Lower leg skin (tissue), 4 donors: ENCODE data around the gene SAMD4B. TPM values are rescaled to one million over a fixed set of nuclear protein-coding genes. Genes with fewer than 3 reads are reported as not detected.

Experiments
- DNase-seq, 2 donors: peaks; one replicate each; pipeline ENCODE4 v3.0.0-alpha.2; 2019; ENCODE audit warnings: low spot score in 2 of 2
- H3K4me3 ChIP-seq: fragments of 200-600 bp; sonication (generic); 2 replicates; pipeline ENCODE4 v1.5.1; 2017; ENCODE audit warnings: mild to moderate bottlenecking, low read depth; ENCODE audit not compliant: poor library complexity, severe bottlenecking
- CTCF ChIP-seq, 3 donors: fragments of 450-650 bp; IDR thresholded peaks; one replicate each; pipeline ENCODE4 v1.5.1; 2016; ENCODE audit warnings: antibody characterized with exemption in 3 of 3, mild to moderate bottlenecking in 3 of 3, moderate library complexity in 2 of 3
- POLR2A ChIP-seq, 2 donors: fragments of 450-650 bp; IDR thresholded peaks; one replicate each; pipeline ENCODE4 v1.6.1; 2016 to 2017; ENCODE audit warnings: antibody characterized with exemption in 2 of 2, mild to moderate bottlenecking in 1 of 2, moderate library complexity in 1 of 2
- WGBS, 2 donors: methylation state at CpG; one replicate each; pipeline ENCODE4 v1.1.5; 2018; 5-methylcytosine and 5-hydroxymethylcytosine counted together
- intact Hi-C: fragments of 100-400 bp; cut with DNase I; formaldehyde crosslinking; loops from one replicate; pipeline ENCODE4 v1.15.0; 2023; ENCODE audit warnings: low total_unique reads
- microRNA-seq, 2 donors: library from miRNA; unstranded; fragments of <30 nt; microRNA quantifications; one replicate each; pipeline ENCODE4, GENCODE V29; 2016; ENCODE audit warnings: borderline replicate concordance in 2 of 2, borderline number of aligned reads in 1 of 2
- total RNA-seq, 4 donors: library from RNA; depleted of rRNA; stranded (reverse); fragments of >200 nt; gene quantifications; one replicate each; pipeline ENCODE4 v1.1.0, GENCODE V29; 2016

The SAMD4B gene
- total RNA-seq, 4 donors from 2014 or later: 102 to 132 (median 118) TPM

GRCh38 chr19:39430675-39431593 lies 88.7 kb downstream of the SAMD4B start:
- DNase-seq: peak in 1 of 2 donors; percentile 89
- WGBS, 2 donors: 55 to 68% methylated on average over 23 to 25 of the region's 25 CpGs
- intact Hi-C loops: no loop called here
- TF ChIP-seq POLR2A (IDR thresholded peaks at IDR 0.05) (no peak), CTCF (IDR thresholded peaks at IDR 0.05) (no peak)
- H3K4me3 ChIP-seq: no peak overlapping the region

DNA sequence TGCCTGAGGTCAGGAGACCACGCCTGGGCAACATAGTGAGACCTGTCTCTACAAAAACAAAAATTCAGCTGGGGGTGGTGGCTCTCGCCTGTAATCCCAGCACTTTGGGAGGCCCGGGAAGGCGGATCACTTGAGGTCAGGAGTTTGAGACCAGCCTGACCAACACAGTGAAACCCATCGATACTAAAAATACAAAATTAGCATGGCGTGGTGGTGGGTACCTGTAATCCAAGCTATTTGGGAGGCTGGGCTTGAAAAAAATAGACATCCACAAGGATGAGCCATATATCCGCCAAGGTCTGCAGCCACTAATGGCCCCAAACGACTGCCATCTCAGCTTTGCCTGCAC lies 90.4 kb downstream of the SAMD4B start:
- WGBS, 2 donors: 92 to 96% methylated on average over 8 of the region's 8 CpGs
- TF ChIP-seq CTCF (IDR thresholded peaks at IDR 0.05) (no peak), POLR2A (IDR thresholded peaks at IDR 0.05) (no peak)
- H3K4me3 ChIP-seq: no peak overlapping the region
- DNase-seq: no peak
- intact Hi-C loops: no loop called here

- 94 to 97% methylated on average over 8 of the region's 8 CpGs for WGBS, 2 donors
- DNase-seq: no peak
- no peak overlapping the region for H3K4me3 ChIP-seq
- TF ChIP-seq CTCF (IDR thresholded peaks at IDR 0.05) (no peak), POLR2A (IDR thresholded peaks at IDR 0.05) (no peak)
- intact Hi-C loops: no loop called here
Observed at GRCh38 chr19:39433480-39434079, 91.4 kb downstream of the SAMD4B start.

DNA sequence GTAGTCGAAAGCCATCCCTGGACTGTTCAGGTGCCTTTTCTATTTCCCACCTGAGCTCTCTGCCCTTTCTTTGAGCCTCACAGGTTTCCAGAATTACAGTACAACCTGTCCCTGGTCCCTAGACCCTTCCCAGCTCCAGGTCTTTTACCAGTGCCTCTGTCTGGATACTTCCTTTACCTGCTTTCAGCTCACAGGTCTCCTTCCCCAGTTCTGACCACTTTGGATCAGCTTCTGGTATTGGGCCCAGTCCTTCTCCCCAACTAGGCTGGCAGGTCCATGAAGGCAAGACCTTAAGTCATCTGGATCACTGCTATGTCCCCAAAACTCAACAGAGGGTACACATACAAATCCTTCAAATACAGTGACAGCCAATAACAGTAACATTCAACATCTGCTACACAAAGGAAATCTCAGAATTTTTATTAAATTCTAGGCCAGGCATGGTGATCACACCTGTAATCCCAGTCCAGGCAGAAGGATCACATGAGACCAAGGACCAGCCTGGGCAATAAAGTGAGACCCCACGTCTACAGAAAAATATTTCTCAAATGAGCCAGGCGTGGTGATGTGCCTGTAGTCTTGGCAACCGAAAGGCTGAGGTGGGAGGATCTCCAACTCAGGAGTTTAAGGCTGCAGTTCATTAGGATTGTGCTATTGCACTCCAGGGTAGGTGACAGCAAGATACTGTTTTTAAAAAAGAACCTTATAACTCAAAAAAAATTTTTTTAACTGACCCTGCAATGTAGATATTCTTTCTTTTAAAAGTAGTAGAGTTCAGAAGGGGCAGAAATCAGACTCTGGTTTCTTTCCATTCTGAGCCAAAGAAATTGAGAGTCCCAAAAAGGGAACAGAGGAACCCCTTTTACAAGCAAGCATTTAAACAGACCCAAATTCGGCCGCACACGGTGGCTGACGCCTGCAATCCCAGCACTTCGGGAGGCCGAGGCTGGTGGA lies 92.2 kb downstream of the SAMD4B start:
- WGBS, 2 donors: 38 to 44% methylated on average over 10 of the region's 10 CpGs
- TF ChIP-seq CTCF (IDR thresholded peaks at IDR 0.05) (no peak), POLR2A (IDR thresholded peaks at IDR 0.05) (no peak)
- DNase-seq: no peak
- intact Hi-C loops: no loop called here
- peak overlapping the region; percentile 83 for H3K4me3 ChIP-seq

Small RNA genes lying within 50 kb of the gene (microRNA-seq; reads per million reads assigned to microRNA genes)
- gene MIR4530: 0 reads per million in 2 donors

Other genes starting within 250 kb of the SAMD4B start
- gene PAK4, start 216.6 kb upstream of the SAMD4B start, total RNA-seq: 10 to 100 TPM; 30.9 to 65.7 (median 40.1) TPM
- 100 to 1,000 TPM; 367 to 798 (median 407) TPM for gene NCCRP1, start 145.5 kb upstream of the SAMD4B start, total RNA-seq
- gene SYCN, start 138.2 kb upstream of the SAMD4B start, total RNA-seq: not detected
- not detected for gene IFNL3, start 97.4 kb upstream of the SAMD4B start, total RNA-seq
- not detected for gene IFNL4, start 93.6 kb upstream of the SAMD4B start, total RNA-seq
- not detected for gene IFNL2, start 74.0 kb upstream of the SAMD4B start, total RNA-seq
- gene IFNL1, start 46.0 kb upstream of the SAMD4B start, total RNA-seq: not detected
- 1 to 10 TPM in 2 of 4 donors, under 1 TPM in 2; 0.46 to 3.5 (median 1.5) TPM for gene LRFN1, start 21.6 kb upstream of the SAMD4B start, total RNA-seq
- gene GMFG, start 6.4 kb upstream of the SAMD4B start, total RNA-seq: 10 to 100 TPM in 2 of 4 donors, 1 to 10 TPM in 1, under 1 TPM in 1; 0.72 to 12.6 (median 8.8) TPM
- gene PAF1, start 48.7 kb downstream of the SAMD4B start, total RNA-seq: 10 to 100 TPM; 22.4 to 48.0 (median 36.3) TPM
- 10 to 100 TPM; 30.3 to 35.8 (median 33.3) TPM for gene MED29, start 49.0 kb downstream of the SAMD4B start, total RNA-seq
- 100 to 1,000 TPM; 170 to 536 (median 280) TPM for gene ZFP36, start 64.4 kb downstream of the SAMD4B start, total RNA-seq
- gene PLEKHG2, start 70.2 kb downstream of the SAMD4B start, total RNA-seq: 1 to 10 TPM; 3.0 to 6.4 (median 4.3) TPM
- 1,000 to 10,000 TPM; 1,726 to 3,026 (median 2,088) TPM for gene RPS16, start 93.5 kb downstream of the SAMD4B start, total RNA-seq
- 100 to 1,000 TPM in 1 of 4 donors, 10 to 100 TPM in 3; 70.0 to 102 (median 77.3) TPM for gene SUPT5H, start 103.2 kb downstream of the SAMD4B start, total RNA-seq
- gene TIMM50, start 138.4 kb downstream of the SAMD4B start, total RNA-seq: 10 to 100 TPM; 35.0 to 41.9 (median 37.1) TPM
- gene DLL3, start 156.5 kb downstream of the SAMD4B start, total RNA-seq: under 1 TPM in 1 of 4 donors, not detected in 3; 0.10 TPM
- gene SELENOV, start 172.7 kb downstream of the SAMD4B start, total RNA-seq: not detected
- gene EID2B, start 190.4 kb downstream of the SAMD4B start, total RNA-seq: 1 to 10 TPM in 2 of 4 donors, under 1 TPM in 2; 0.56 to 1.5 (median 1.0) TPM
- 10 to 100 TPM; 12.4 to 19.0 (median 14.3) TPM for gene EID2, start 197.7 kb downstream of the SAMD4B start, total RNA-seq